ENCODE results near the gene LHX6.

The LHX6 gene

GRCh38 chr9:122200960-122201595 is 27.7 kb downstream of the LHX6 start:
- H3K4me3 ChIP-seq (ENCODE audit: low read length), result no peak overlapping the region
- DNase-seq (ENCODE audit: low read depth), result no peak
- TF ChIP-seq, protein P1, sequence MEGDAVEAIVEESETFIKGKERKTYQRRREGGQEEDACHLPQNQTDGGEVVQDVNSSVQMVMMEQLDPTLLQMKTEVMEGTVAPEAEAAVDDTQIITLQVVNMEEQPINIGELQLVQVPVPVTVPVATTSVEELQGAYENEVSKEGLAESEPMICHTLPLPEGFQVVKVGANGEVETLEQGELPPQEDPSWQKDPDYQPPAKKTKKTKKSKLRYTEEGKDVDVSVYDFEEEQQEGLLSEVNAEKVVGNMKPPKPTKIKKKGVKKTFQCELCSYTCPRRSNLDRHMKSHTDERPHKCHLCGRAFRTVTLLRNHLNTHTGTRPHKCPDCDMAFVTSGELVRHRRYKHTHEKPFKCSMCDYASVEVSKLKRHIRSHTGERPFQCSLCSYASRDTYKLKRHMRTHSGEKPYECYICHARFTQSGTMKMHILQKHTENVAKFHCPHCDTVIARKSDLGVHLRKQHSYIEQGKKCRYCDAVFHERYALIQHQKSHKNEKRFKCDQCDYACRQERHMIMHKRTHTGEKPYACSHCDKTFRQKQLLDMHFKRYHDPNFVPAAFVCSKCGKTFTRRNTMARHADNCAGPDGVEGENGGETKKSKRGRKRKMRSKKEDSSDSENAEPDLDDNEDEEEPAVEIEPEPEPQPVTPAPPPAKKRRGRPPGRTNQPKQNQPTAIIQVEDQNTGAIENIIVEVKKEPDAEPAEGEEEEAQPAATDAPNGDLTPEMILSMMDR (conservative IDR thresholded peaks at IDR 0.05; ENCODE audit: low read depth, low read length), result no peak

DNA sequence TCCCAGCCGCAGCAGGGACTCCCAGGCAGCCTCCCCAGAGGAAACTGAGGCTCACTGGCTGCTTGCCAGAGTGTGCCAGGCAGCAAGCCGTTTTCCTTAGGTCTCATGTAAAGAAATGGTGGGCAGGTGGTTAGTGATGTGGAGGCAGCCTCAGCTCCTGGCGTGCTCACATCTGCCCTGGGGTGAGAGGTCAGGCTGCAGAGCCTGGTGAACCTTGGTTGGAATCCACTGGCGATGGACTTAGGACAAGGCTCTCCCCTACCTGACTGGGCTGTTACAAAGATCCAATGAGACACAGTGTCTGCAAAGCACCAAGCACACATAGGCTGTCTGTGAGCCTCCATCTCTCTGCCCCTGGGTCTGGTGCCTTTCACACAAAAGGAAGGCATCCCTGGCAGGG is 30.9 kb downstream of the LHX6 start:
- no peak overlapping the region for H3K4me3 ChIP-seq (ENCODE audit: low read length)
- DNase-seq (ENCODE audit: low read depth), result no peak
- TF ChIP-seq, protein P1 (conservative IDR thresholded peaks at IDR 0.05; ENCODE audit: low read depth, low read length), result no peak

DNA sequence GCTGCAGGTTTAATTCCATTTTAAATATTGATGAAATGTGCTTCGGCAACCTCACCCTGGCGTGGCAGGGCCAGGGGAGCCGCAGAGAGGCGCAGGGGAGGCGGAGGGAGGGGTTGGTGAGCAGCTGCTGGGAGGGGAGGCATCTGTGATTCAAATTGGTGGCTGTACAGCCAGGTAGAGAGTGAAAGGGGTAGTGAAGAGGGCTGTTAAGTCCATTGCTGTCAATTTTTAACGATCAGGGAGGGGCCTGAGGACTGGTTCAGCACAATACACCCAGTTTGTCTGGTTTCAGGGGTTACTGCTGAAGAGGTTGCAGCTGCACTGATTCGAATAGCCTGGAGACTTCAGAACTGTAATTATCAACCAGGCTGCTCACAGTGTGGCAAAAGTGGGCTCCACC is 31.3 kb downstream of the LHX6 start:
- no peak overlapping the region for H3K4me3 ChIP-seq (ENCODE audit: low read length)
- no peak for DNase-seq (ENCODE audit: low read depth)
- TF ChIP-seq, protein P1 (conservative IDR thresholded peaks at IDR 0.05; ENCODE audit: low read depth, low read length), result no peak

GRCh38 chr9:122195875-122196274 is 32.9 kb downstream of the LHX6 start:
- no peak for DNase-seq (ENCODE audit: low read depth)
- TF ChIP-seq, protein P1 (conservative IDR thresholded peaks at IDR 0.05; ENCODE audit: low read depth, low read length), result no peak
- H3K4me3 ChIP-seq (ENCODE audit: low read length), result no peak overlapping the region

DNA sequence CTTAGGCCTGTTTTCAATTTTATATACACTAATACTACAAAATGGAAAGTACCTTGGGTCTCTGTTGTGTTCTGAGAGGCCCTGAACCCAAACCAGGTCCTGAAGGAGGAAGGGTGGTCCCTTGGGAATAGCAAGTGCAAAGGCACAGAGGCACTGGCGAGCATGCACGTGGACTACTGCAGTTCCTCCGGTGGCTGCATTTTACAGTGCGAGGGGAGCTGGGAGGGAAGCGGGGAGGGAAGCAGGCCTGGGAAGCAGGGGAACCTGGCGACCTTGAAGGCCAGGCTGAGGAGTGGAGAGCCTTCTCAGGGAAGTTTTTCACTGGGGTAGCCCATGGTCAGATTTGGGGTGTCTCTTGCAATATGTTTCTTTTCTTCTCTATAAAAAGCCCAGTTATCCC is 35.1 kb downstream of the LHX6 start:
- TF ChIP-seq, protein P1 (conservative IDR thresholded peaks at IDR 0.05; ENCODE audit: low read depth, low read length), result no peak
- DNase-seq (ENCODE audit: low read depth), result no peak
- no peak overlapping the region for H3K4me3 ChIP-seq (ENCODE audit: low read length)

DNA sequence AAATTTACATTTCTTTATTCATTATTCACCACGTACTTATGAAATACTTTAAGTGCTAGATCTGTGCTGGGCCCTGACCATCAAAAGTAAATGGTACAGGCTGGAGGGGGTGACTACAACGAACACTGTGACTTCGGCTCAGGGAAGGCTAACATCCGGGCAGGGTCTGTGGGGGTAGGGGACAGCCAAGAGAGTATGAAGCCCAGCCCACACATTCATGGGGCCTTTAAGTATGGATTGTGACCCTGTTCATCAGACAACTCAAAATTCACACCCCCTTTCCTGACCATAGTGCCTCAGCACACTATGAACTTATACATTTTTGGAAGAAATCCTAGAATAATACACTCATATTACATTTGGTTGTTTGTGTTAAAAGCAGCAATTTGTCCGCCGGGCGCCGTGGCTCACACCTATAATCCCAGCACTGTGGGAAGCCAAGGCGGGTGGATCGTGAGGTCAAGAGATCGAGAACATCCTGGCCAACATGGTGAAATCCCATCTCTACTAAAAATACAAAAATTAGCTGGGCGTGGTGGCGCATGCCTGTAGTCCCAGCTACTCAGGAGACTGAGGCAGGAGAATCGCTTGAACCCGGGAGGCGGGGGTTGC is 35.7 kb downstream of the LHX6 start:
- DNase-seq (ENCODE audit: low read depth), result no peak
- H3K4me3 ChIP-seq (ENCODE audit: low read length), result no peak overlapping the region
- TF ChIP-seq, protein P1 (conservative IDR thresholded peaks at IDR 0.05; ENCODE audit: low read depth, low read length), result no peak

DNA sequence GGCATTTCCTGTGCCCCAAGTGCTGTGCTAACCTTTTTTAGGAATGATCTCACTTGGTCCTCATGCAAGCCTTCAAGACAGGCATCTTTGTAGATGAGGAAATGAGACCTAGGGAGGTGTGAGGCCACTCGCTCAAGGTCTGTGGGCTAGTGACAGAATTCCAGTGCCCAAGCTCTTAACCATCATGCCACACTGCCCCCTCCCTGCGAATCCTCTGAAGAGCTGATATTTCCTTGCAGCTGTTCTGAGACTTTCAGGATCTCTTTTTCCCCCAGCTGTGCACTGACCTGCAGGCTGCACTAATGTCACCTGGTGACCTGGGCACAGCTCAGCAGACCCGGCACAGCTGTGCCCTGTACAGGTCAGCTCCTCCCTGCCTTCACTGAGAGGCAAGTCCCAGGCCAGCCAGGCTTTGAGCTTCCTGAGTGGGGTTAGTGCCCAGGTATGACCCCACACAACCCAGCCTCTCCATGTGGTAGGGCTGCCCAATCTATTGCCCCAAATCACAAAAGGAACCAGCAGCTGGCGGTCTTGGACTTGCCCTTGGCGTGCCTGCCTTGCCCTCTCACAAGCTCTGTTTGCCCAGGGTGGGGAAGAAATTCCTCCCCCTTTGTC is 36.4 kb downstream of the LHX6 start:
- DNase-seq (ENCODE audit: low read depth), result no peak
- no peak overlapping the region for H3K4me3 ChIP-seq (ENCODE audit: low read length)
- TF ChIP-seq, protein P1 (conservative IDR thresholded peaks at IDR 0.05; ENCODE audit: low read depth, low read length), result no peak
